ENCODE data around the gene CERK.
"Not testable (repeated sequence)": the region's sequence is repeated elsewhere in the genome, so short reads cannot be mapped to it uniquely, and the experiment has no call there.

CERK gene

DNA sequence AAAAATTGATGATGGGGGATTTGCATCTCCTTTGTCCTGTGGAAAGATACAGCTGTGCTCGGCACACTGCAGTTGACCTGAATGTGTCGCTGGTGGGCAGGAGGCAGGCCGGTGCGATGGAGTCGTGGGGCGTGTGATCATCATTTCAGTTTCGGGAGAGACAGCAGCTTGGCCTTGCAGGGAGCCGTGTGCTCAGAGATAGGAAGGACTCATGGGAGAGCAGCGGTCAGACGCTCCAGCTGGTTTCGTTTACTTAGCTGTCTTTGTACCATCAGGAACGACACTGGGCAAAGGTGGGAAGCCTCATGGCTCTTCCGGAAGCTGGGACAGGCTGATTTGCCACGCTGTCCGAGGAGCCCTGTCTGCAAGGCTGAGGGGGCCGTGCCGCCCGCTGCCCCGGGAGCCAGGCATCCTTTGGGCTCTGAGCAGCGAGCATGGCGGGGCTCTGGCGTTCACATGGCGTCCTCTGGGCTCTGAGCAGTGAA, 85.2 kb downstream of the CERK start:
- no peak for DNase-seq (ENCODE audit: low read depth)
- H3K4me3 ChIP-seq (ENCODE audit: control insufficient read depth, low read depth, low read length): no peak overlapping the region
- TF ChIP-seq, protein P1, sequence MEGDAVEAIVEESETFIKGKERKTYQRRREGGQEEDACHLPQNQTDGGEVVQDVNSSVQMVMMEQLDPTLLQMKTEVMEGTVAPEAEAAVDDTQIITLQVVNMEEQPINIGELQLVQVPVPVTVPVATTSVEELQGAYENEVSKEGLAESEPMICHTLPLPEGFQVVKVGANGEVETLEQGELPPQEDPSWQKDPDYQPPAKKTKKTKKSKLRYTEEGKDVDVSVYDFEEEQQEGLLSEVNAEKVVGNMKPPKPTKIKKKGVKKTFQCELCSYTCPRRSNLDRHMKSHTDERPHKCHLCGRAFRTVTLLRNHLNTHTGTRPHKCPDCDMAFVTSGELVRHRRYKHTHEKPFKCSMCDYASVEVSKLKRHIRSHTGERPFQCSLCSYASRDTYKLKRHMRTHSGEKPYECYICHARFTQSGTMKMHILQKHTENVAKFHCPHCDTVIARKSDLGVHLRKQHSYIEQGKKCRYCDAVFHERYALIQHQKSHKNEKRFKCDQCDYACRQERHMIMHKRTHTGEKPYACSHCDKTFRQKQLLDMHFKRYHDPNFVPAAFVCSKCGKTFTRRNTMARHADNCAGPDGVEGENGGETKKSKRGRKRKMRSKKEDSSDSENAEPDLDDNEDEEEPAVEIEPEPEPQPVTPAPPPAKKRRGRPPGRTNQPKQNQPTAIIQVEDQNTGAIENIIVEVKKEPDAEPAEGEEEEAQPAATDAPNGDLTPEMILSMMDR (IDR thresholded peaks at IDR 0.05; ENCODE audit: control insufficient read depth, insufficient read depth, low read depth, low read length, missing control alignments): no peak

DNA sequence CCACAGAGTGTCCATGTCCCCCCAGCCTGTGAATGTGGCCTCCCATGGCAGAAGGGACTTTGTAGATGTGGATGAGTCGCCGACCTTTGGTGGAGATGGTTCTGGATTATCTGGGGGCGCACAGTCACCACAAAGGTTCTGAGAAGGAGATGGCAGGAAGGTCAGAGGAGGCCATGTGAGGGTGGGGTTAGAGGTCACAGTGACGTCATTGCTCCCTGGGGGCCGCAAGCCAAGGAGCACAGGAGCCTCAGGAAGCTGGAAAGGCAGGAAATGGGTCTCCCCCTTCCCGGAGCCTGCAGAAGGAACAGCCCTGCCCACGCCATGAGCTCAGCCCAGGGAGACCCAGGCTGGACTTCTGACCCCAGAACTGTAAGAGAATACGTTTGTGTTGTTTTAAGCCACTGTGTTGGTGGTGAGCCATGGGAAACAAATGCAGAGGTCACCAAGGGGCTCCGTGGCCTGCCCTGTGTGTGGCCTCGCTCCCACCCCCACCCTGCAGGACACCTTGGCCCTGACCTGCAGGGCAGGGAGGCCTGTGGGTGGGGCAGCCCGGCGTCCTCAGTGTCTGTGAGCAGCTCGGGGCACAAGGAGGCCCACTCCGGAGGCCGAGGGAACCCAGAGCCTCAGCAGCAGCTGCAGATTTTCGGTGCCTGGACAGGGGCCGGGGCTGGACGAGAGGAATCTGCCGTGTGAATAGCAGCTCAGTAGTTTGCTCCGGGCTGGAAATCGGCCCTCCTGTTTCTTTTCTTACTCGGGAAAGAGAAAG, 85.8 kb downstream of the CERK start:
- no peak overlapping the region for H3K4me3 ChIP-seq (ENCODE audit: control insufficient read depth, low read depth, low read length)
- TF ChIP-seq, protein P1 (IDR thresholded peaks at IDR 0.05; ENCODE audit: control insufficient read depth, insufficient read depth, low read depth, low read length, missing control alignments): no peak
- no peak for DNase-seq (ENCODE audit: low read depth)

DNA sequence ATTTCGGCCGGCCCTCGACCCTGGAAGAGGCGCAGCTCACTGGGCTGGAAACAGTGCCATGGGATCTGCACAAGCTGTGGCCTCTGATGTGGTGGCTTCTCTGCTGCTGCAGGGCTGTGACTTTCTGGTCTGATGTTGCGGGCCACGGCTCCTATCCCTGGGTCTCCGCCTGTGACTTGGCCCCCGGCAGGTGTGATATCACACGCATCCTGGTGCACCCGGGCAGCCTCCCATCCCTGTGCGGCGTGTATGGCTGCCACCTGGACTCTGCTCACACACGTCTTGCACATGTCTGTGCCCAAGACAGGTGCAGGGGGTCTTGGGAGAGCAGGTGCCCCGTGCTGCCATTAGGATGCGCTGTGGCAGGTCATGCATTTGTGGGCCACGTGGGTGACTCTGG, 86.7 kb downstream of the CERK start:
- no peak for DNase-seq (ENCODE audit: low read depth)
- TF ChIP-seq, protein P1 (IDR thresholded peaks at IDR 0.05; ENCODE audit: control insufficient read depth, insufficient read depth, low read depth, low read length, missing control alignments): no peak
- no peak overlapping the region for H3K4me3 ChIP-seq (ENCODE audit: control insufficient read depth, low read depth, low read length)

DNA sequence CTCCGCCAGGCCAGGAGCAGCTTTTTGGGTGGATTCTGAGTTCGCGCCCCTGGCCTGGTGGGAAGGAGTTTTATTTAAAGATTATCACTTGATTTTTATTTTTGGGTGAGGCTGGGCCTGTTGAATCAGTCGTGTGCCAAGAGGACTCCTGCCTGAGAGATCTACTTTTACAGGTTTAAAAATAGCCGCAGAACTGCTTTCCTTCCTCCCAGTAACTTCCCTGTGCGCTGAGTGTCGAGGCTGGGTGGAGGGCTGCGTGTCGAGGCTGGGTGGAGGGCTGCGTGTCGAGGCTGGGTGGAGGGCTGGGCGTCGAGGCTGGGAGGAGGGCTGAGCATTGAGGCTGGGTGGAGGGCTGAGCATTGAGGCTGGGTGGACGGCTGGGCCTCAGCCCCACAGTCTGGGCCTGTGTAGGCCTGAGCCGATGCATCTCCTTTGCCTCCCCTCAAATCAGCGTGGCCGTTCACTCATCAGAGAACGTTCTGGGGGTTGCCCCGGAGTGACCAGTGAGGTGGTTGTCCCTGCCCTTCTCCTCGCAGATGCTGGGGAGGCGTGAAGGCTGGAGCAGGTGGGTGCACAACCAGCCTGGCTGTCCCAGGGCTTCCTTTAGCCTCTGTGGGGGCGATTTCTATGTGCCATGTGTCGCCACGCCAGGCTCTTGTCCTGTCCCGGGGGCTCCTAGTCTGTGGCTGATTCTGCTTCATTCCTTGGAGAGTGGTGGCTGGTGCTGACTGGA, 87.8 kb downstream of the CERK start:
- no peak for DNase-seq (ENCODE audit: low read depth)
- H3K4me3 ChIP-seq (ENCODE audit: control insufficient read depth, low read depth, low read length): no peak overlapping the region
- TF ChIP-seq, protein P1 (IDR thresholded peaks at IDR 0.05; ENCODE audit: control insufficient read depth, insufficient read depth, low read depth, low read length, missing control alignments): no peak

DNA sequence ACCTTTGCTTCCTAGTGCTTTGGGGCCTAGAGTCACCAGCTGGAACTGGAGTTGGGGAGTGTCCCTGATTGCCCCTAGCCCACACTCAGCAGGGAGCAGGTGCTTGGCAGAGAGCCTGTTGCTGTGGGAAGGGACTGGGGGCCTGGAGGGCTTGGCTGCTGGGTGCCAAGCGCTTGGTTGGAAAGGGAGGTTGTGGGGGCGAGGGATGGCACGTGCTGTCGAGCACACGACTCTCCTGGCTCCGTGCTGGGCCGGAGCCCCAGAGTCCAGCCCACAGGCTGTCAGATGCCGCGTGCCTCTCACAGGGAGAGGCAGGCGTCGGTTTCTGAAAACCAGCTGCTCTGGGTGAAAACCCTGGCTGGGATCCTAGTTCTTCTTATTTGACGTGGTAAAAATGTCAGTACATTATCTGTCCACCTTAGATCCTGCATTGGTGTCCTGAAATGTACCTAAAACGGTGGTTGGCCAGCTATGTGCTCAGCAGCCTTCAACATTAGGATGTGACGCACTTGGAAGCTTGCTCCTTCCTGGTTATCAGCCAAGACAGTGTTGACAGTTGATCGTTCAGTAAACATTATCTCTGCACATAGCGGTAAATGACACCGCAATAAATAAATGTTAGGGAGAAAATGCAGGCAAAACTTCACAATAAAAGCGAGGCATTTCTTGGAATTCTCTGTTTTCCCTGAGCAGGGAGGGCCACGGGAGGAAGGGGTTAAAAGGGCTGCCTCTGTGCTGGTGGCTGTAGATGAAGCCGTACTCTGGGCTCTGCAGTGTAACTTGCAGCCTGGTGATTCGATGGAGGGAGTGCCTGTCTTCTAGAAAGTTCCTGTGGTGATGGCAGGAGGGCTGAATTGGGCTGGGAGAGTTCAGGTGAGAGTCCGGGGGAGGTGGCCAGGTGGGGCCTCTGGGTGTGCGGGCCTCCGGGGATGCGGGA, 88.6 kb downstream of the CERK start:
- no peak for DNase-seq (ENCODE audit: low read depth)
- TF ChIP-seq, protein P1 (IDR thresholded peaks at IDR 0.05; ENCODE audit: control insufficient read depth, insufficient read depth, low read depth, low read length, missing control alignments): no peak
- H3K4me3 ChIP-seq (ENCODE audit: control insufficient read depth, low read depth, low read length): no peak overlapping the region

DNA sequence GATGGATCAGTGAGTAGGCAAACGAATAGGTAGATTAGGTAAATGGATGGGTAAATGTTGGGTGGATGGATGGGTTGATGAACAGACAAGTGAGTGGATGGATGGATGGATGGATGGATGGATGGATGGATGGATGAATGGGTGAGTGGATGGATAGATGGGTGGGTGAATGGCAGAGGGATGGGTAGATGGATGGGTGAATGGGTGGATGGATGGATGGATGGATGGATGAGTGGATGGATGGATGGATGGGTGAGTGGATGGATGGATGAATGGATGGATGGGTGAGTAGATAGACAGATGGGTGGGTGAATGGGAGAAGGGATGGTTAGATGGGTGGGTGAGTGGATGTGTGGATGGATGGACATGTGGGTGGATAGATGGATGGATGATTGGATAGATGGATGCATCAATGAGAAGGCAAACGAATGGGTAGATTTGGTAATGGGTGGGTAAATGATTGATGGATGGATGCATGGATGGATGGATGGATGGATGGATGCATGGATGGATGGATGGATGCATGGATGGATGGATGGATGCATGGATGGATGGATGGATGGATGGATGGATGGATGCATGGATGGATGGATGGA, 89.7 kb downstream of the CERK start:
- DNase-seq (ENCODE audit: low read depth); H3K4me3 ChIP-seq (ENCODE audit: control insufficient read depth, low read depth, low read length): not testable (repeated sequence)

Data from AG09309 (cell line).